ENCODE results near the gene TMC6.
"Not testable (repeated sequence)": the region's sequence is repeated elsewhere in the genome, so short reads cannot be mapped to it uniquely, and the experiment has no call there.

TMC6 gene

GRCh38 chr17:78107976-78108725, 20.4 kb downstream of the TMC6 start:
- DNase-seq, result no peak

- no peak for DNase-seq
Observed at GRCh38 chr17:78107457-78107856, 21.1 kb downstream of the TMC6 start.

GRCh38 chr17:78106211-78106610, 22.3 kb downstream of the TMC6 start:
- DNase-seq, result no peak

- DNase-seq, result no peak
Observed at GRCh38 chr17:78105551-78105950, 23.0 kb downstream of the TMC6 start.

- DNase-seq, result no peak
Observed at GRCh38 chr17:78105101-78105500, 23.5 kb downstream of the TMC6 start.

GRCh38 chr17:78104540-78104941, 24.0 kb downstream of the TMC6 start:
- no peak for DNase-seq

GRCh38 chr17:78103311-78103710, 25.2 kb downstream of the TMC6 start:
- DNase-seq, result no peak

GRCh38 chr17:78101542-78101941, 27.0 kb downstream of the TMC6 start:
- DNase-seq, result no peak

- DNase-seq, result no peak
Observed at GRCh38 chr17:78101112-78101511, 27.4 kb downstream of the TMC6 start.

- DNase-seq, result no peak
Observed at GRCh38 chr17:78096093-78096492, 32.5 kb downstream of the TMC6 start.

GRCh38 chr17:78095035-78095434, 33.5 kb downstream of the TMC6 start:
- DNase-seq, result no peak

GRCh38 chr17:78092794-78093324, 35.7 kb downstream of the TMC6 start:
- DNase-seq, result no peak

- no peak for DNase-seq
Observed at GRCh38 chr17:78089576-78090281, 38.8 kb downstream of the TMC6 start.

GRCh38 chr17:78088529-78088928, 40.0 kb downstream of the TMC6 start:
- no peak for DNase-seq

GRCh38 chr17:78086740-78087139, 41.8 kb downstream of the TMC6 start:
- no peak for DNase-seq

GRCh38 chr17:78082988-78083387, 45.6 kb downstream of the TMC6 start:
- DNase-seq, result no peak

- DNase-seq, result not testable (repeated sequence)
Observed at GRCh38 chr17:78082355-78082872, 46.1 kb downstream of the TMC6 start.

GRCh38 chr17:78081551-78081950, 47.0 kb downstream of the TMC6 start:
- DNase-seq, result no peak

GRCh38 chr17:78079253-78079652, 49.3 kb downstream of the TMC6 start:
- DNase-seq, result no peak

GRCh38 chr17:78075545-78075944, 53.0 kb downstream of the TMC6 start:
- DNase-seq, result no peak

- no peak for DNase-seq
Observed at GRCh38 chr17:78075011-78075410, 53.5 kb downstream of the TMC6 start.

- peak; percentile 2 for DNase-seq
Observed at GRCh38 chr17:78072961-78073360, 55.6 kb downstream of the TMC6 start.

GRCh38 chr17:78069695-78070094, 58.9 kb downstream of the TMC6 start:
- no peak for DNase-seq

GRCh38 chr17:78066976-78067375, 61.6 kb downstream of the TMC6 start:
- not testable (repeated sequence) for DNase-seq
